Measurements from ENCODE around the gene NNMT. TPM values are rescaled to one million over a fixed set of nuclear protein-coding genes. Genes with fewer than 3 reads are reported as not detected.

The NNMT gene
- total RNA-seq, 1 experiment from 2014 or later: 2.4 TPM

DNA sequence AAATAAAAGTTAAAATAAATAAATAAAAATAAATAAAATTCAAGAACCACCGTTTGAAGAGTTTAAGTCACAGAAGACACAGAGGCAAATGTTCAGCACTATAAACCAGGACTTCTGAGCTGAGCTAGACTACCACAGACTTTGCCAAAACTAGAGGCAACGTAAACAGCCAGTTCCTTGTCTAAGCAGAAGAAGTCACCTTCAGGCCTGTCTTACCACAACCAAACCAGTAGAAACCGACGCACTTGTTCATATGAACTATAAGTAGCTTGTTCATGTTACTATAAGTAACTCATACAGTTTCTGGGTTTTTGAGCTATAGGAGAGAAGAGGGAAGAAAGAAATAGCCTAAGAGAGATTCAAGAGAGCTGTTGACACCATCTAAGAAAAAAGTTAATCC is 48.3 kb downstream of the NNMT start:
- intact Hi-C loops (cut with micrococcal nuclease; ENCODE audit: unreplicated experiment): loop anchor here (5.0 kb wide), 1 partner anchor 263 kb away; no protein-coding TSS in a partner anchor
- no peak for DNase-seq
- TF ChIP-seq, protein P1, sequence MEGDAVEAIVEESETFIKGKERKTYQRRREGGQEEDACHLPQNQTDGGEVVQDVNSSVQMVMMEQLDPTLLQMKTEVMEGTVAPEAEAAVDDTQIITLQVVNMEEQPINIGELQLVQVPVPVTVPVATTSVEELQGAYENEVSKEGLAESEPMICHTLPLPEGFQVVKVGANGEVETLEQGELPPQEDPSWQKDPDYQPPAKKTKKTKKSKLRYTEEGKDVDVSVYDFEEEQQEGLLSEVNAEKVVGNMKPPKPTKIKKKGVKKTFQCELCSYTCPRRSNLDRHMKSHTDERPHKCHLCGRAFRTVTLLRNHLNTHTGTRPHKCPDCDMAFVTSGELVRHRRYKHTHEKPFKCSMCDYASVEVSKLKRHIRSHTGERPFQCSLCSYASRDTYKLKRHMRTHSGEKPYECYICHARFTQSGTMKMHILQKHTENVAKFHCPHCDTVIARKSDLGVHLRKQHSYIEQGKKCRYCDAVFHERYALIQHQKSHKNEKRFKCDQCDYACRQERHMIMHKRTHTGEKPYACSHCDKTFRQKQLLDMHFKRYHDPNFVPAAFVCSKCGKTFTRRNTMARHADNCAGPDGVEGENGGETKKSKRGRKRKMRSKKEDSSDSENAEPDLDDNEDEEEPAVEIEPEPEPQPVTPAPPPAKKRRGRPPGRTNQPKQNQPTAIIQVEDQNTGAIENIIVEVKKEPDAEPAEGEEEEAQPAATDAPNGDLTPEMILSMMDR (IDR thresholded peaks at IDR 0.05; ENCODE audit: insufficient read depth in 1 of 2, low read depth in 1 of 2, low read length in 1 of 2, severe bottlenecking in 1 of 2, unreplicated experiment in 1 of 2): no peak
- Mint-ChIP-seq H3K4me1 (ENCODE audit: low read depth, unreplicated experiment) (no peaks in the 10 kb centered on the region), H3K27me3 (ENCODE audit: insufficient read depth, unreplicated experiment) (no peaks in the 10 kb centered on the region), H3K9me3 (ENCODE audit: unreplicated experiment) (no peaks in the 10 kb centered on the region), H3K36me3 (ENCODE audit: insufficient read depth, unreplicated experiment) (no peaks in the 10 kb centered on the region), H3K4me3 (ENCODE audit: unreplicated experiment) (no peak overlapping the region), H3K27ac (ENCODE audit: unreplicated experiment) (no peak overlapping the region)
- H3K9me3 ChIP-seq: peaks cover 4% of the 10 kb centered on the region; the same call in 1 of the 2 replicates
- POLR2A ChIA-PET: no interaction called here
- no TSS peak for BruUV-seq (replicated peaks)
- H3K36me3 ChIP-seq (ENCODE audit: control insufficient read depth, insufficient read depth, low read length): no peaks in the 10 kb centered on the region
- H3K4me3 ChIP-seq (ENCODE audit: low read depth, low read length): no peak overlapping the region
- no peaks in the 10 kb centered on the region for H3K27me3 ChIP-seq (replicated peaks; ENCODE audit: control insufficient read depth, insufficient read depth, low read length)
- CTCF ChIA-PET: no interaction called here
- H3K4me1 ChIP-seq: 0 out of 2 replicates have a peak, but pooled peaks cover 8% of the 10 kb centered on the region

- CTCF ChIA-PET: no interaction called here
Measured at GRCh38 chr11:114345575-114346222, 49.5 kb downstream of the NNMT start.

DNA sequence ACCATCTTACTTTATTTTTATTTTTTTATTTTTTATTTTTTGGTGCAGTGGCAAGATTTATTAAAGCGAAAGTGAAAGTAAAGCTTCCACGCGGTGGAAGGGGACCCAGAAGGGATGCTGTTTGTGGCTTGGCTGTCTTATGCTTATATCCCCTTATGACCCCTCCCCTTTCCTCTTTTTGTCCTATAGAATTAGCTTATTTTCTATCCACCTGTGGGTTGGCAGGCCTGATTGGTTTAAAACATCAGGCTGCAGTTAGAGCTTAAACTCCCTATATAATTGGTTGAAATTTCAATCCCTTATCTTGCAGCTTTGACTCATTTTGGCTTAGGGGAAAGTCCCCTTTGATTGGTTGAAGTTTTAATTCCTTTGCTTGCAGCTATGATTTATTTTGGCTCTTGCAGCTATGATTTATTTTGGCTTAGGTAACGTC is 50.5 kb downstream of the NNMT start:
- no peak for DNase-seq
- Mint-ChIP-seq H3K27me3 (ENCODE audit: insufficient read depth, unreplicated experiment) (no peaks in the 10 kb centered on the region), H3K4me1 (ENCODE audit: low read depth, unreplicated experiment) (no peaks in the 10 kb centered on the region), H3K36me3 (ENCODE audit: insufficient read depth, unreplicated experiment) (no peaks in the 10 kb centered on the region), H3K9me3 (ENCODE audit: unreplicated experiment) (no peaks in the 10 kb centered on the region), H3K27ac (ENCODE audit: unreplicated experiment) (no peak overlapping the region), H3K4me3 (ENCODE audit: unreplicated experiment) (no peak overlapping the region)
- ChIA-PET CTCF (no interaction called here), POLR2A (no interaction called here)
- H3K36me3 ChIP-seq (ENCODE audit: control insufficient read depth, insufficient read depth, low read length): no peaks in the 10 kb centered on the region
- H3K9me3 ChIP-seq: peaks cover 4% of the 10 kb centered on the region; the same call in 1 of the 2 replicates
- intact Hi-C loops (cut with micrococcal nuclease; ENCODE audit: unreplicated experiment): no loop called here
- H3K27me3 ChIP-seq (replicated peaks; ENCODE audit: control insufficient read depth, insufficient read depth, low read length): no peaks in the 10 kb centered on the region
- BruUV-seq (replicated peaks): no TSS peak
- TF ChIP-seq, protein P1 (IDR thresholded peaks at IDR 0.05; ENCODE audit: insufficient read depth in 1 of 2, low read depth in 1 of 2, low read length in 1 of 2, severe bottlenecking in 1 of 2, unreplicated experiment in 1 of 2): no peak
- no peaks in the 10 kb centered on the region for H3K4me1 ChIP-seq
- H3K4me3 ChIP-seq (ENCODE audit: low read depth, low read length): no peak overlapping the region

More at GRCh38 chr11:114345575-114346222, 49.5 kb downstream of the NNMT start:
- Mint-ChIP-seq H3K27me3 (ENCODE audit: insufficient read depth, unreplicated experiment) (no peaks in the 10 kb centered on the region), H3K36me3 (ENCODE audit: insufficient read depth, unreplicated experiment) (no peaks in the 10 kb centered on the region), H3K27ac (ENCODE audit: unreplicated experiment) (no peak overlapping the region), H3K9me3 (ENCODE audit: unreplicated experiment) (no peaks in the 10 kb centered on the region), H3K4me3 (ENCODE audit: unreplicated experiment) (no peak overlapping the region), H3K4me1 (ENCODE audit: low read depth, unreplicated experiment) (no peaks in the 10 kb centered on the region)
- BruUV-seq (replicated peaks): no TSS peak
- Histone ChIP-seq H3K27me3 (replicated peaks; ENCODE audit: control insufficient read depth, insufficient read depth, low read length) (no peaks in the 10 kb centered on the region), H3K9me3 (peaks cover 4% of the 10 kb centered on the region; the same call in 1 of the 2 replicates), H3K36me3 (ENCODE audit: control insufficient read depth, insufficient read depth, low read length) (no peaks in the 10 kb centered on the region), H3K4me1 (no peaks in the 10 kb centered on the region), H3K4me3 (ENCODE audit: low read depth, low read length) (no peak overlapping the region)
- intact Hi-C loops (cut with micrococcal nuclease; ENCODE audit: unreplicated experiment): no loop called here
- no peak for DNase-seq
- POLR2A ChIA-PET: interaction anchor here (0.7 kb wide), 1 partner anchor 41 kb away, joined by 6 read pairs; no protein-coding TSS in a partner anchor
- TF ChIP-seq, protein P1 (IDR thresholded peaks at IDR 0.05; ENCODE audit: insufficient read depth in 1 of 2, low read depth in 1 of 2, low read length in 1 of 2, severe bottlenecking in 1 of 2, unreplicated experiment in 1 of 2): no peak
